C4-2B (cell line): Measurements from ENCODE around the gene BCL10.

Experiments used
- H3K27ac ChIP-seq: fragments of 450-650 bp; 2 replicates; pipeline ENCODE4 v1.5.1; 2017
- CTCF ChIP-seq: fragments of 450-650 bp; conservative IDR thresholded peaks from 2 replicates; pipeline ENCODE4 v1.5.1; 2017; ENCODE audit warnings: mild to moderate bottlenecking
- ZFX ChIP-seq: fragments of 450-650 bp; IDR thresholded peaks from 2 replicates; pipeline ENCODE4 v1.6.1; 2017

BCL10 gene

GRCh38 chr1:85219853-85220610, 56.4 kb downstream of the BCL10 start:
- no peak for TF ChIP-seq CTCF
- TF ChIP-seq ZFX = no peak
- H3K27ac ChIP-seq = no peak overlapping the region

- no peak for TF ChIP-seq ZFX
- TF ChIP-seq CTCF = no peak
- H3K27ac ChIP-seq = no peak overlapping the region
These were observed 59.7 kb downstream of the BCL10 start for GRCh38 chr1:85216697-85217096.
